Measurements from ENCODE around the gene TRPM3.

- TF ChIP-seq CTCF (IDR thresholded peaks at IDR 0.05; ENCODE audit: low read length): no peak
- no peak for TF ChIP-seq EZH2 (optimal IDR thresholded peaks at IDR 0.05; ENCODE audit: low read depth, low read length)
- no peak for TF ChIP-seq EZH2phosphoT487 (IDR thresholded peaks at IDR 0.05; ENCODE audit: low read length)
Observed at GRCh38 chr9:70595211-70595610, 526.2 kb downstream of the TRPM3 start.
